HG03097 (cell line): ENCODE measurements around the gene SLC17A8.
A peak's percentile ranks its signal among the peaks of the same experiment; 100 is the strongest.
"Not testable (repeated sequence)": the region's sequence is repeated elsewhere in the genome, so short reads cannot be mapped to it uniquely, and the experiment has no call there.

ENCODE experiments used
- ATAC-seq: cut with Tn5 transposase; IDR thresholded peaks from one replicate; pipeline ENCODE4 v1.9.1; 2021; ENCODE audit not compliant: unreplicated experiment, low FRiP score

The SLC17A8 gene

DNA sequence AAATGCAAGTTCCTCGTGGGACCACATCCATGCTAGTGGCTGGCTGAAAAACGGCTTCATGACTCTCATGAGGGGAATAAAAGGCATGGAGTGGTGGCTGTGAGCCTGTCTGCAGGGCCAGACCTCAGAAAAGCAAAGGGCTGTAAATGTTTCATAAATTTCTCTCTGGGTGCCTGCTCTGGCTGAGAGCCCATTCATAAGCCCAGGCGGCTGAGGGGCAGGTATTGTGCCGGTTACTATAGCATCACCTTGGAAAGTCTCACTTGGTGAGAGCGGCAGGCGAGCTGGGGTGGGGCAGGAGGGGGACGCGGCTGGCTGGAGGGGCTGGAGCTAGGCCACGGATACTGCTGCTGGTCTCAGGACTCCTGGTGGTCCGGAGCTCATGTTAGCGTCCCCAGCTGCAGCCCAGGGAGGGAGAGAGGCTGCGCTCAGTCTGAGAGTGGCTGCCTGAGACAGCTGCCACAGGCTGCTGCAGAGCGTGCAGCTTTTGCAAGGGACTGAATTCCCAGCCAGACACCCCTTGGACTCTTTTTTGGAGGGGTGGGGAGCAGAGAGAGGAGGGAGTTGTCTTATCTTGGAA lies at the start of gene SLC17A8:
TSS of gene SLC17A8 (plus strand) at position 431 of the 580 bp plus-strand sequence. CDS start 318 bp downstream, outside the sequence.
- no peak for ATAC-seq

DNA sequence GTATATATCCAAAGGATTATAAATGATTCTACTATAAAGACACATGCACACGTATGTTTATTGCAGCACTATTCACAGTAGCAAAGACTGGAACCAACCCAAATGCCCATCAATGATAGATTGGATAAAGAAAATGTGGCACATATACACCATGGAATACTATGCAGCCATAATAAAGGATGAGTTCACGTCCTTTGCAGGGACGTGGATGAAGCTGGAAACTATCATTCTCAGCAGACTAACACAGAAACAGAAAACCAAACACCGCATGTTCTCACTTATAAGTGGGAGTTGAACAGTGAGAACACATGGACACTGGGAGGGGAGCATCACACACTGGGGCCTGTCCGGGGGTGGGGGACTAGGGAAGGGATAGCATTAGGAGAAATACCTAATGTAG lies 48.7 kb upstream of the SLC17A8 start:
- ATAC-seq = not testable (repeated sequence)

DNA sequence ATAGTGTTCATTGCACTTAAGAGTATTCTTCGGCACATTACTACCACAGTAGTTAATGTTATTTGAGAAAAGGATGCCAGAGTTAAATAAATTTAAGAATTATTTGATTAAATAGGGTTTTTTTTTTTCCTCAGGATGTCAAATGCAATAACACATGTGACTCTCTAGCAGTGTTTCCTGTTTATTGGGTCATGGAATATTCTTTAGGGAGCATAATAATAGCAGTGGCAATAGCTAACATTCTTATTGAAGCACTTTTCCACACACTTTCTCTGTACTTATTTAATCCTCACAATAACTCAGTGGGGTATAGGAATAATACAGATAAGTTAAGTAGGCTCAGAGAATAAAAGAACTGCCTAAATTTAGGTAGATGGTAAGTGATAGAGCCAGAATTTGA lies 45.6 kb upstream of the SLC17A8 start:
- ATAC-seq = no peak

- no peak for ATAC-seq
Observed at GRCh38 chr12:100317371-100317770, 39.5 kb upstream of the SLC17A8 start.

DNA sequence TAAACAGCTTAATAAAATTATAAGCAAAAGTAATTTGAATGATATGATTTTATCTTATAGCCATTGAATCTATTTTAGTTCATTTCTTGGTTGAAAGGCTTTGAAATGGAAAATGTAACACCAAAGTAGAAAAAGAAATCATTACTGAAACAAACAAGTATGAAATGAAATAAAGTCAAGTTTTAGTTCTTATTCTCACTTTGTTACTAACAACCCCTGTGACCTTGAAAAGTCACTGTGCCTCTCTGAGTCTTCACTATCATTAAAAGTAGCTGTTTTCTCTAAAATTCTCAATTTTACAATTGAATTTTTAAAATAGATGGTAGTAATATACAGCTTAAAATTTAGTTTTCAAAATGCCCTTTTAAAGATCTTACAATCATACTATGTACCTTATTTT lies 32.4 kb upstream of the SLC17A8 start:
- no peak for ATAC-seq

GRCh38 chr12:100326208-100326607 lies 30.7 kb upstream of the SLC17A8 start:
- ATAC-seq = no peak

- ATAC-seq = peak; percentile 81
Observed at GRCh38 chr12:100329800-100330199, 27.1 kb upstream of the SLC17A8 start.

- no peak for ATAC-seq
Observed at GRCh38 chr12:100331871-100332270, 25.0 kb upstream of the SLC17A8 start.

- no peak for ATAC-seq
Observed at GRCh38 chr12:100332852-100333251, 24.0 kb upstream of the SLC17A8 start.

- no peak for ATAC-seq
Observed at GRCh38 chr12:100337299-100337698, 19.6 kb upstream of the SLC17A8 start.

DNA sequence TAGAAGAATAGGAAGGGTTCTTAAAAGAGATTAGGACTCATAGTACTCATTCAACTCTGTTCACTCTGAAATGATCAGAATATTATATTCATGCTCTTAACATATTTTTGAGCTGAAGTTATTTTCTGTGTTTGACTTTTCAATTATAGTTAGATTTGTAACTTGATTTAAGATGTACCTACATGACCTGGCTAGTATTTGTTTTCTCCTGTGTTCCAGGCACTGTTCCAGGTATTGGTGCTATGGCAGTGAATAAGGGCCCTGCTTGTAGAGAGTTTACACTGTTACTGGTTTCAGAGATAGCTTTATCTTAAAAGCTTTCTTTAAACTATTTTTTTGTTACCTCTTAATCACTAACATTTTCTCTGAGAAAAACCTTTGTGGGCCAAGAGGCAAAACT lies 19.1 kb upstream of the SLC17A8 start:
- no peak for ATAC-seq

DNA sequence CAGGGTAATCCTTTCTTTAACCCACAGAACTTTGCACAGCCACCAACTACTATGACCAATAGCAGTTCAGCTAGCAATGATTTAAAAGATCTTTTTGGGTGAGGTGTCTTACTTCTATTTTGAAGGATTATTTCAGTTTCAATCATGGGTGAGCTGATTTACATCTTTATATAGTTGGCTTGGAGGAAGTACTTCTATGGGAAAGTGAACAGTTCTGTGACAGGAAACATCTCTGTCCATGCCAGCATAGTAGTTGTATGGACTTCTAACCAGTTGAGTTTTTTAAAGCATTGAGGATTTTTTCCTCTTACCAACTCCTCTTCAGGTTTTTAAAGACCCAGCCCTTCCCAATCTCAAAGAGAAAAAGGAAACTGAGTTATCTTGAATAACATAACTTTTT lies 17.8 kb upstream of the SLC17A8 start:
- ATAC-seq = no peak

- ATAC-seq = not testable (repeated sequence)
Observed at GRCh38 chr12:100342897-100343296, 14.0 kb upstream of the SLC17A8 start.

DNA sequence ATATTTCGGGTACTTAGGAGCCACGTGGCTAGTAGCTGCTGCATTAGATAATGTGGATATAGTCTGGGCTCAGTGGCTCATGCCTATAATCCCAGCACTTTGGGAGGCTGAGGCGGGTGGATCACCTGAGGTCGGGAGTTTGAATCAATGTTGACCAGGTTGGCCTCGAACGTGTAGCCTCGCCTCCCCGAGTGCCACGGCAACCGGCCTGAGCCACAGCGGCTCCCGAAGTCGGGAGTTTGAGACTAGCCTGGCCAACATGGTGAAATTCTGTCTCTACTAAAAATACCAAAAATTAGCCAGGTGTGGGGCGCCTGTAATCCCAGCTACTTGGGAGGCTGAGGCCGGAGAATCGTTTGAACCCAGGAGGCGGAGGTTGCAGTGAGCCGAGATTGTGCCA lies 12.5 kb upstream of the SLC17A8 start:
- ATAC-seq = not testable (repeated sequence)

DNA sequence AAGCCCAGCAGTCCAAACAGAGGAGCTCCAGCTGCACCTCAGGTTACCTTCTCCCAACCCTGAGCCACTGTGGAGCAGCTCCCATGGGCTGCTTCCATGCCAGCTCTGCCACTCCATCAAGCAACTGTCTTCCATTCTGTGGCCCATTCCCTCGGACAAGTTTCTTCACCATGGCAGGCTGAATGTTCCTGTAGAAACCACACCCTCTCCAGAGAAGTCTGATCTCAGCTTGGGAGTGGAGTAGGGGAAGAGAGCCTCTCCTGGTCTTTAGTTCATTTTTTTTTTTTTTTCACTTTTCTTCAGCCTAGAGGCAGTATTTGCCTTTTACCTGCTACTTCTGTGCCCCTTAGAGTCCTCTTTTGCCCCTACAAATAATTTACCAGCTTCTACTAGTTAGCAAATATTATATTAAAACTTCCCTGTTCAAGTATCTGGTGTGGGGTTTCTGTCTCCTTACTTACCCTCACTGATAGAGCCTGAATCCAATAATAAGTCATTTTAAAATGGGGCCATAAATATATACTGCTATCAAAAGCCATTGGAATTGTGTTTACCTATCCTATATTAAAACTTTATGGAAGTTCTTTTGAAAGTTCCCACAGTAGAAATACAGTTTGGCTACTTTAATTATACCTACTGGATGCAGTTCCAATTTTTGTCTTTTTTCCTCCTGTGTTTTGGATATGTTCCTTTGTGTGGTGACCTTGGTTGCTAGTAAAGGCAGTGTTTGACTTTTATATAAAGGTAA lies 11.7 kb upstream of the SLC17A8 start:
- ATAC-seq = no peak

DNA sequence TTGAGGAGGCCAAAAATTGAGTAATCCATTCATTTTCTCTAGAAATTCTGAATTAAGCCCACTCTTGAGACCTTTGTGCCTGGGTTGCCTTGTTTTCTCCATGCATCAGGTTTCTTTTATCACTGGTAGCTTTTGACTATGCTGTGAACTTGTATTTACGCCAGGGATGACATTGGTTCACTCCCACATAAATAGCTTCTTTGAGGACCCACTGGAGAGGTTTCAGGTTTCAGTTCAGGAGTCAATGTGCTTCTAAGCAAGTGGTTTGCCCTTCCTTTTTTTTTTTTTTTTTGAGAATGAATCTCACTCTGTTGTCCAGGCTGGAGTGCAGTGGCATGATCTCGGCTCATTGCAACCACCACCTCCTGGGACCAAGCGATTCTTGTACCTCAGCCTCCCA lies 10.2 kb upstream of the SLC17A8 start:
- ATAC-seq = no peak

DNA sequence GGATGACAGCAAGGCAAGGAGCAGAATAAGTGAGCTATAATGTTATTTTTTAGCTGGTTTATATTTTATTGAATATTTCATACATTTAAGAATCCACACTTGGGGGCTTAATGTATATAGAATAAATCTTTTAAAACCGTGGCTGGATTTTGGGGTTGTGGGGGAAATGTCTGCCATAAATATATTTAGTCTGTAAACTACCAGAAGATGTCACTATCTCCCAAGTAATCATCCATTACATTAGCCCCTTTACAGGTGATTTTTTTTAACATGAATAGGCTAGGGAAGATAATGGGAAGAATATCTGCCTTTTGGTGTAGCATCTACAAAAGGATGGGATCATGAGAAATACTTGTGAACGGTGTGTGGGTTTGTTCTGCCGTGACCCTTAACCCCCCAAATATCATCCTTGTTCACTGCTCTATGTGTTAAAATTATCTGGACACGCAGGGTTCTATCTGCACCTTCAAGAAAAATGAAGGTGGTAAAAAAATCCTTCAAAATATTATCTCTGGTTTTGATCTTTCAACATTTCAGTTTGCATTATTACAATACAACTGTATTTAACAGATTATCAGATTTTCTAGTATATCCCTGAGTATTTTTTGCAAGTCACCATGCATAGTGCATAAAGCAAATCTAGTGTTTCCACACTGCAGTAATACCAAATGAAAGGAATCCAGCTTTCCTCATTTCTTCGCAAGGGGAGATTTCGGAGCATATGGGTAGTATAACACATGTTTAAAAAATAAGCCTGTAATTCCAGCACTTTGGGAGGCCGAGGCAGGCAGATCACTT lies 8.0 kb upstream of the SLC17A8 start:
- ATAC-seq = no peak

- no peak for ATAC-seq
Observed at GRCh38 chr12:100359248-100359647, 2.4 kb downstream of the SLC17A8 start.

DNA sequence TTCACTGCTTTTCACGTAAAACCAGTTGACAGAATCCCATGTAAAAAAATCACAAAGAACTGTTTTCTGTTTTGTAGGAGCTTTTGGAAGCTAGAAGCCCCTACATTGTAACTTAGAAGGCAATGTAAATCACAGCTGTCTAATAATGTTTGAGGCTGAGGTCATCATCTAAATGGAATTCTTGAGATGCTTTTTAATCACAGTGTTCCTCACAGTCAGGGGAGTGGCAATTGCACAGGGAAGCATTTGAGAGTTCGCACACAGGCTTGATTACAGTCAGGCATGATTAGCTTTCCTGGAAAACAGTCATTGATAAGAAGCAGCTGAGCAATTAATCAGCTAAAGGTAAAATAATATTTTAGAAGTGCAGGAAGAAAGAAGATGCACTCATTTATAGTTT lies 2.9 kb downstream of the SLC17A8 start:
- ATAC-seq = no peak

DNA sequence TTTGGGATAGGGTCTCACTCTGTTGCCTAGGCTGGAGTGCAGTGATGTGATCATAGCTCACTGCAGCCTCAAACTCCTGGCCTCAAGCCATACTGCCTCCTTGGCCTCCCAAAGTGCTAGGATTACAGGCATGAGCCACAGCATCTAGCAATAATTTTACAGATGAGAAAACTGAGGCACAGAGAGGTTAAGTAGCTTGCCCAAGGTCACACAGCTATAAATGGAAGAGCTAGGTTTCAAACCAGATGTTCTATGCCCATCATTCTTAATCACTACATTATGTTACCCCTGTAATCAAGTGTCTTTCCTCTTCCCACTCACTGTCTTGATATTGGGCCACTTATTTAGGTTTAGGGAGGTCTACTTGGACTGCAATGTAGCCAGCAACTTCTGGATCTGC lies 3.6 kb downstream of the SLC17A8 start:
- ATAC-seq = no peak

DNA sequence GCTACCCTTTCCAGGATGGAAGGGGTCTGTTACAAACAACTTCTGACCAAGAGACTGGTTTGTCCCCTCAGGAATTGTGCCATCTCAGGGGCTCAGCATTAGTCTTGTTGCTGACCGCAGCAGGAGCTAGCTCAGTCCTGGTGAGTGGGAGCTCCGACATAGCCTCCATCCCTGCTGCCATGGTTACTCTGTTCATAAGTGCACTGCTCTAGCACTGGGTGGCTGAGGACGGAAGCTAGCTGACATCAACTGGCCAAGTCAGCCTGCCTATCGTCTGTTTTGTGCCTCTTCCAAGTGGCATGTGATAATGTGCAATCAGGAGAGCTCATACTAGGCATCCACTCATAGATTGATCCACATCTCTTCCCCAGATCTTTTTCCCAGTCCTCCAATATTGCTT lies 7.5 kb downstream of the SLC17A8 start:
- ATAC-seq = no peak

GRCh38 chr12:100365411-100365810 lies 8.5 kb downstream of the SLC17A8 start:
- no peak for ATAC-seq
